Mucosa of rectum (tissue), 2 donors: Measurements from ENCODE around the gene GTF3C1.
"Not testable (repeated sequence)": the region's sequence is repeated elsewhere in the genome, so short reads cannot be mapped to it uniquely, and the experiment has no call there.

ENCODE experiments used
- H3K27ac ChIP-seq, 2 donors: one replicate each; pipeline ENCODE4 v1.7.0; 2013; ENCODE audit warnings: inconsistent platforms in 2 of 2, low read depth in 2 of 2, low read length in 2 of 2
- H3K27me3 ChIP-seq, 2 donors: one replicate each; pipeline ENCODE4 v1.7.0; 2013; ENCODE audit warnings: low read length in 2 of 2; ENCODE audit not compliant: control insufficient read depth in 2 of 2, insufficient read depth in 2 of 2
- H3K36me3 ChIP-seq, 2 donors: one replicate each; pipeline ENCODE4 v1.7.0; 2013; ENCODE audit warnings: low read length in 2 of 2; ENCODE audit not compliant: control insufficient read depth in 2 of 2, insufficient read depth in 2 of 2
- H3K4me1 ChIP-seq, 2 donors: one replicate each; pipeline ENCODE4 v1.7.0; 2013; ENCODE audit warnings: low read length in 2 of 2, mild to moderate bottlenecking in 1 of 2; ENCODE audit not compliant: control insufficient read depth in 2 of 2, insufficient read depth in 2 of 2
- H3K4me3 ChIP-seq, 2 donors: one replicate each; pipeline ENCODE4 v1.7.0; 2013; ENCODE audit warnings: low read length in 2 of 2
- H3K9ac ChIP-seq, 2 donors: one replicate each; pipeline ENCODE4 v1.7.0; 2013; ENCODE audit warnings: low read length in 2 of 2, low read depth in 1 of 2, mild to moderate bottlenecking in 1 of 2
- H3K9me3 ChIP-seq, 2 donors: one replicate each; pipeline ENCODE4 v1.7.0; 2013; ENCODE audit warnings: low read length in 2 of 2; ENCODE audit not compliant: control insufficient read depth in 2 of 2
- donor health status: healthy.
- donor health status: Normal muscosa, but diverticular disease.

The GTF3C1 gene

GRCh38 chr16:27586711-27587110 is 37.0 kb upstream of the GTF3C1 start:
- Histone ChIP-seq H3K36me3 (peaks cover 0 to 10% of the 10 kb centered on the region in 2 donors), H3K9ac (no peak overlapping the region), H3K27ac (no peak overlapping the region), H3K4me1 (no peaks in the 10 kb centered on the region), H3K9me3 (no peaks in the 10 kb centered on the region), H3K27me3 (no peaks in the 10 kb centered on the region), H3K4me3 (no peak overlapping the region)

- H3K4me1 ChIP-seq: no peaks in the 10 kb centered on the region
- no peak overlapping the region for H3K9ac ChIP-seq
- no peaks in the 10 kb centered on the region for H3K27me3 ChIP-seq
- H3K36me3 ChIP-seq: peaks cover 0 to 10% of the 10 kb centered on the region in 2 donors
- H3K9me3 ChIP-seq: no peaks in the 10 kb centered on the region
- H3K4me3 ChIP-seq: no peak overlapping the region
- H3K27ac ChIP-seq: no peak overlapping the region
These were observed 35.5 kb upstream of the GTF3C1 start for GRCh38 chr16:27585200-27585599.

- Histone ChIP-seq H3K27me3 (no peaks in the 10 kb centered on the region), H3K4me3 (no peak overlapping the region), H3K9ac (no peak overlapping the region), H3K27ac (no peak overlapping the region), H3K4me1 (no peaks in the 10 kb centered on the region), H3K36me3 (peaks cover 0 to 12% of the 10 kb centered on the region in 2 donors), H3K9me3 (no peaks in the 10 kb centered on the region)
These were observed 33.9 kb upstream of the GTF3C1 start for GRCh38 chr16:27583634-27584033.

- Histone ChIP-seq H3K27ac (no peak overlapping the region), H3K36me3 (peaks cover 0 to 12% of the 10 kb centered on the region in 2 donors), H3K9ac (no peak overlapping the region), H3K4me1 (no peaks in the 10 kb centered on the region), H3K4me3 (no peak overlapping the region), H3K9me3 (no peaks in the 10 kb centered on the region), H3K27me3 (no peaks in the 10 kb centered on the region)
These were observed 33.2 kb upstream of the GTF3C1 start for GRCh38 chr16:27582883-27583282.

- H3K9ac ChIP-seq: no peak overlapping the region
- peaks cover 0 to 18% of the 10 kb centered on the region in 2 donors for H3K36me3 ChIP-seq
- no peak overlapping the region for H3K27ac ChIP-seq
- no peaks in the 10 kb centered on the region for H3K27me3 ChIP-seq
- no peaks in the 10 kb centered on the region for H3K9me3 ChIP-seq
- no peaks in the 10 kb centered on the region for H3K4me1 ChIP-seq
- no peak overlapping the region for H3K4me3 ChIP-seq
These were observed 29.6 kb upstream of the GTF3C1 start for GRCh38 chr16:27579087-27579980.

- H3K36me3 ChIP-seq: peaks cover 0 to 12% of the 10 kb centered on the region in 2 donors
- peaks cover 0 to under 1% of the 10 kb centered on the region in 2 donors for H3K4me1 ChIP-seq
- H3K27me3 ChIP-seq: no peaks in the 10 kb centered on the region
- no peaks in the 10 kb centered on the region for H3K9me3 ChIP-seq
- H3K27ac ChIP-seq: no peak overlapping the region
- H3K4me3 ChIP-seq: no peak overlapping the region
- H3K9ac ChIP-seq: no peak overlapping the region
These were observed 27.0 kb upstream of the GTF3C1 start for GRCh38 chr16:27576729-27577128.

- no peak overlapping the region for H3K4me3 ChIP-seq
- no peaks in the 10 kb centered on the region for H3K9me3 ChIP-seq
- no peak overlapping the region for H3K27ac ChIP-seq
- H3K9ac ChIP-seq: no peak overlapping the region
- H3K27me3 ChIP-seq: no peaks in the 10 kb centered on the region
- peaks cover 0 to 4% of the 10 kb centered on the region in 2 donors for H3K4me1 ChIP-seq
- peaks cover 0 to 10% of the 10 kb centered on the region in 2 donors for H3K36me3 ChIP-seq
These were observed 23.0 kb upstream of the GTF3C1 start for GRCh38 chr16:27572711-27573110.

GRCh38 chr16:27571433-27572326 is 22.0 kb upstream of the GTF3C1 start:
- H3K4me1 ChIP-seq: peaks cover 0 to 4% of the 10 kb centered on the region in 2 donors
- no peak overlapping the region for H3K4me3 ChIP-seq
- no peaks in the 10 kb centered on the region for H3K9me3 ChIP-seq
- no peaks in the 10 kb centered on the region for H3K27me3 ChIP-seq
- peaks cover 0 to 8% of the 10 kb centered on the region in 2 donors for H3K36me3 ChIP-seq
- H3K9ac ChIP-seq: no peak overlapping the region
- H3K27ac ChIP-seq: no peak overlapping the region

- H3K9me3 ChIP-seq, H3K27me3 ChIP-seq, H3K27ac ChIP-seq, H3K36me3 ChIP-seq, H3K4me3 ChIP-seq, H3K4me1 ChIP-seq, H3K9ac ChIP-seq: not testable (repeated sequence)
These were observed 21.3 kb upstream of the GTF3C1 start for GRCh38 chr16:27570986-27571385.

- Histone ChIP-seq H3K4me3 (no peak overlapping the region), H3K27me3 (no peaks in the 10 kb centered on the region), H3K9me3 (no peaks in the 10 kb centered on the region), H3K4me1 (peaks cover 0 to 7% of the 10 kb centered on the region in 2 donors), H3K9ac (no peak overlapping the region), H3K27ac (no peak overlapping the region), H3K36me3 (no peaks in the 10 kb centered on the region)
These were observed 18.4 kb upstream of the GTF3C1 start for GRCh38 chr16:27568077-27568476.
